IMR-90 (cell line): Measurements from ENCODE around the gene OXSM. TPM values are rescaled to one million over a fixed set of nuclear protein-coding genes. Genes with fewer than 3 reads are reported as not detected.

Source experiments
- ATAC-seq: fragments of 200-7000 bp; cut with Tn5 transposase; 2 replicates; pipeline ENCODE4 v1.9.1; 2020; ENCODE audit warnings: low read depth, mild to moderate bottlenecking, moderate library complexity
- BruUV-seq: library from RNA; stranded (reverse); fragments of 400-500 nt; replicated peaks from 2 replicates; lab custom pipeline; 2021; lab: Mats Ljungman, UMichigan
- CTCF ChIA-PET: fragments of 300-600 bp; formaldehyde crosslinking; extraction: SDS; loops from one replicate; lab custom pipeline; 2021; ENCODE audit warnings: antibody characterized with exemption; lab: Yijun Ruan, JAX
- POLR2A ChIA-PET: fragments of 300-600 bp; sonication (Branson Sonifier 250); formaldehyde crosslinking; loops from one replicate; lab custom pipeline; 2022; ENCODE audit warnings: antibody characterized with exemption; ENCODE audit not compliant: unreplicated experiment; lab: Charles Lee
- DNase-seq: peaks from one replicate; pipeline ENCODE4 v3.0.0; 2013
- H2AFZ ChIP-seq: replicated peaks from 2 replicates; pipeline ENCODE3; 2013; ENCODE audit warnings: low read length, mild to moderate bottlenecking; ENCODE audit not compliant: poor library complexity
- H2AK5ac ChIP-seq: 2 replicates; pipeline ENCODE4 v1.6.1; 2013; ENCODE audit warnings: low read depth, low read length, inconsistent platforms
- H2AK9ac ChIP-seq: replicated peaks from 2 replicates; pipeline ENCODE3; 2013; ENCODE audit warnings: mild to moderate bottlenecking, low read depth, low read length, moderate library complexity; ENCODE audit not compliant: poor library complexity
- H2BK120ac ChIP-seq: 2 replicates; pipeline ENCODE4 v1.6.1; 2013; ENCODE audit warnings: low read depth, low read length, inconsistent platforms
- H2BK15ac ChIP-seq: 3 replicates; pipeline ENCODE4 v1.6.1; 2013; ENCODE audit warnings: low read depth, low read length, inconsistent platforms
- H2BK20ac ChIP-seq: 2 replicates; pipeline ENCODE4 v1.6.1; 2013; ENCODE audit warnings: low read depth, mild to moderate bottlenecking, inconsistent platforms, low read length, moderate library complexity
- H2BK5ac ChIP-seq: 2 replicates; pipeline ENCODE4 v1.6.1; 2013; ENCODE audit warnings: mild to moderate bottlenecking, low read depth, low read length, inconsistent platforms; ENCODE audit not compliant: poor library complexity, severe bottlenecking
- H3K14ac ChIP-seq: replicated peaks from 2 replicates; pipeline ENCODE4 v1.6.1; 2013; ENCODE audit warnings: low read depth, low read length, inconsistent platforms
- H3K18ac ChIP-seq: 2 replicates; pipeline ENCODE4 v1.6.1; 2013; ENCODE audit warnings: low read depth, low read length, control low read depth
- H3K23ac ChIP-seq: 2 replicates; pipeline ENCODE4 v1.6.1; 2013; ENCODE audit warnings: low read depth, low read length, inconsistent platforms
- H3K27ac ChIP-seq: 2 replicates; pipeline ENCODE4 v1.5.1; 2013; ENCODE audit warnings: mild to moderate bottlenecking, control low read depth, low read length; ENCODE audit not compliant: insufficient read depth
- H3K27me3 ChIP-seq: 2 replicates; pipeline ENCODE4 v1.6.1; 2013; ENCODE audit warnings: low read length; ENCODE audit not compliant: control insufficient read depth, insufficient read depth
- H3K36me3 ChIP-seq: 2 replicates; pipeline ENCODE4 v1.6.1; 2013; ENCODE audit warnings: low read length, mixed read lengths; ENCODE audit not compliant: control insufficient read depth, insufficient read depth
- H3K4ac ChIP-seq: 2 replicates; pipeline ENCODE4 v1.6.1; 2013; ENCODE audit warnings: low read depth, low read length, inconsistent platforms
- H3K4me1 ChIP-seq: 2 replicates; pipeline ENCODE4 v1.6.1; 2013; ENCODE audit warnings: low read length, mixed read lengths; ENCODE audit not compliant: control insufficient read depth, insufficient read depth
- H3K4me2 ChIP-seq: 2 replicates; pipeline ENCODE4 v1.6.1; 2013; ENCODE audit warnings: low read depth, mild to moderate bottlenecking, control low read depth, low read length, moderate library complexity
- H3K4me3 ChIP-seq: 2 replicates; pipeline ENCODE4 v1.5.1; 2013; ENCODE audit warnings: low read depth, mild to moderate bottlenecking, control low read depth, low read length, moderate library complexity; ENCODE audit not compliant: insufficient read depth
- H3K56ac ChIP-seq: 2 replicates; pipeline ENCODE4 v1.6.1; 2013; ENCODE audit warnings: low read length, inconsistent platforms; ENCODE audit not compliant: insufficient read depth; ENCODE audit errors: extremely low read depth
- H3K79me1 ChIP-seq, 2 experiments: 2 replicates each; pipeline ENCODE4 v1.6.1; 2013; ENCODE audit warnings: low read length in 2 of 2, inconsistent platforms in 1 of 2, low read depth in 1 of 2
- H3K9ac ChIP-seq: 2 replicates; pipeline ENCODE4 v1.6.1; 2013; ENCODE audit warnings: low read depth, low read length, control low read depth
- H3K9me1 ChIP-seq: 2 replicates; pipeline ENCODE4 v1.6.1; 2013; ENCODE audit warnings: low read length, inconsistent platforms; ENCODE audit not compliant: insufficient read depth
- H3K9me3 ChIP-seq: 2 replicates; pipeline ENCODE4 v1.6.1; 2013; ENCODE audit warnings: low read length; ENCODE audit not compliant: control insufficient read depth, insufficient read depth
- H4K20me1 ChIP-seq: 2 replicates; pipeline ENCODE4 v1.6.1; 2013; ENCODE audit warnings: low read length, inconsistent platforms; ENCODE audit not compliant: insufficient read depth
- H4K5ac ChIP-seq: 2 replicates; pipeline ENCODE4 v1.6.1; 2013; ENCODE audit warnings: mild to moderate bottlenecking, low read depth, low read length, control low read depth
- H4K8ac ChIP-seq, 2 experiments: 2 replicates each; pipeline ENCODE4 v1.6.1; 2013; ENCODE audit warnings: low read depth in 2 of 2, low read length in 2 of 2, control low read depth in 1 of 2, inconsistent platforms in 1 of 2
- H4K91ac ChIP-seq: 2 replicates; pipeline ENCODE4 v1.6.1; 2013; ENCODE audit warnings: low read depth, low read length, inconsistent platforms; ENCODE audit not compliant: insufficient read depth
- BHLHE40 ChIP-seq: fragments of 150-350 bp; IDR thresholded peaks from 2 replicates; pipeline ENCODE4 v1.6.1; 2016; ENCODE audit warnings: mild to moderate bottlenecking, low read depth, low read length
- CEBPB ChIP-seq: IDR thresholded peaks from 2 replicates; pipeline ENCODE4 v1.6.1; 2012; ENCODE audit warnings: low read depth, low read length, improper control_type of control experiment
- CHD1 ChIP-seq: IDR thresholded peaks from 2 replicates; pipeline ENCODE4 v1.6.1; 2012; ENCODE audit warnings: low read depth, low read length, improper control_type of control experiment
- RAD21 ChIP-seq: IDR thresholded peaks from 2 replicates; pipeline ENCODE4 v1.6.1; 2012; ENCODE audit warnings: low read length, improper control_type of control experiment
- RFX5 ChIP-seq: IDR thresholded peaks from 2 replicates; pipeline ENCODE4 v1.8.0; 2012; ENCODE audit warnings: low read depth, mild to moderate bottlenecking, low read length, moderate library complexity
- SMC3 ChIP-seq: fragments of 150-350 bp; IDR thresholded peaks from 2 replicates; pipeline ENCODE4 v1.6.1; 2016; ENCODE audit warnings: low read depth, mild to moderate bottlenecking, antibody characterized with exemption, low read length, moderate library complexity
- WGBS, 2 experiments: methylation state at CpG; one replicate each; pipeline versions ENCODE4 v1.1.5 to v1.1.7; 2013; ENCODE audit warnings: missing lambda C conversion rate in 2 of 2; ENCODE audit not compliant: insufficient read length in 1 of 2; ENCODE audit errors: extremely low coverage in 2 of 2; 5-methylcytosine and 5-hydroxymethylcytosine counted together
- dilution Hi-C: fragments of 300-500 bp; cut with HindIII; formaldehyde crosslinking; loops from one replicate; pipeline ENCODE4 v1.14.3; 2018; ENCODE audit warnings: low sequenced_read_pairs; ENCODE audit not compliant: unreplicated experiment
- in situ Hi-C: fragments of 300-500 bp; cut with MboI; formaldehyde crosslinking; loops from 3 replicates; pipeline ENCODE4 v1.14.3; 2019; ENCODE audit warnings: low sequenced_read_pairs, inconsistent platforms, mixed read lengths
- intact Hi-C: fragments of 100-400 bp; cut with micrococcal nuclease; formaldehyde crosslinking; loops from 2 replicates; pipeline ENCODE4 v1.10.0; 2022
- polyA plus RNA-seq, 3 experiments: library from polyadenylated mRNA; depleted of rRNA; stranded (reverse); fragments of >200 nt; gene quantifications; 2 replicates each; pipeline ENCODE4 v1.2.3, GENCODE V29; 2012; ENCODE audit warnings: low replicate concordance in 1 of 3
- total RNA-seq: library from RNA; depleted of rRNA; stranded (reverse); fragments of >200 nt; gene quantifications from 2 replicates; pipeline ENCODE4 v1.2.3, GENCODE V29; 2012
- TF ChIP-seq, protein P1 (sequence below): fragments of 150-350 bp; IDR thresholded peaks from 2 replicates; pipeline ENCODE4 v1.6.1; 2017; ENCODE audit warnings: mild to moderate bottlenecking, antibody characterized with exemption, low read length, low read depth

OXSM gene
- total and polyA plus RNA-seq, 2 of the 4 experiments (the other 2 are of a cell fraction), result 11.4 to 15.4 TPM

DNA sequence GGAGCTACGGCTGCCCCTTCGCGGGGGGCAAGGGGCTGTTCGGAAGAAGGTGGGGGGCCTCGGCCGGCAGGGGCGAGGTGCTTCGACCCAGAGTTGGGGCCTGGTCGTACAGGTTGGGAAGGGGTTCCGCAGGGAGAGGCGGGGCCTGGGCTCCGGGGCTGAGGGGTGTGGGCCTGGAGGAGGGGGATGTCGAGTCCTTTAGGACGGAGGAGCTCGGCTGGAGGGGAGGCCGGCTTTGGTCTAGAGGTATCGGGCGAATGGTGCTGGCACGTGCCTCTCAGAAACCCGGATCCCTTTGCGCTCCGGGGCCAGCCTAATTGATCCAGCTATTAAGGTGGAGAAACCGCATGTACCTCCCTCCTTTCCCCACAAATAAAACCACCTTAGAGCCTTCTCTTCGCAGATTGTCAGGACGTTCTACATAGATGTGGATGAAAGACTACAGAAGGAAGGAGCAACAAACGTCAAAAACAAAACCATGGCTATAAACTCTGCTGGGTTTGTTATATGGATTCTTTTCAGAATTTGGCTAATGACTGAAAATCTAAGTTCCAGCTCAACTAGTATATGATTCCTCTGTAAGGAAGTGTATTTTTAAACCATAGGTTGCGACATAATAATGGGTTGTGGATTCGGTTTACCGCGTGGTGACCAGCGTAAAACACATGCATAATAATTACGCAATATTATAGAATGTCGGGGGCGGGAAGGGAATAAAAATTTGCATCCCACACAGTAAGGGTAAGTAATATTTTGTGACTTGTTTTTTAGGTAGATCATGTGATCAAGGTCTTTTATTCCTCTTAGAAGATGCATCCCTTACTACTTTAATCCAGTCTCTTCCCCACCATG, 6.0 kb upstream of the OXSM start:
- H3K4ac ChIP-seq, result peak overlapping the region; percentile 48
- H3K14ac ChIP-seq, result peak overlapping the region; percentile 6; the same call in 1 of the 2 replicates
- no peaks in the 10 kb centered on the region; the same call in 1 of the 2 replicates for H3K9me1 ChIP-seq
- 4% methylated on average over 10 of the region's 34 CpGs; no CpG with 5 or more reads in 1 of the 2 experiments for WGBS, 2 experiments
- H4K20me1 ChIP-seq, result no peaks in the 10 kb centered on the region
- H3K27me3 ChIP-seq, result no peaks in the 10 kb centered on the region
- dilution Hi-C loops, result no loop called here
- H3K23ac ChIP-seq, result peak overlapping the region; percentile 2; the same call in 1 of the 2 replicates
- intact Hi-C loops, result loop anchor here (1.0 to 2.0 kb wide), 4 partner anchors 36 to 135 kb away; partner anchors contain the start of gene TOP2B
- H3K27ac ChIP-seq, result peak overlapping the region; percentile 72
- H3K4me1 ChIP-seq, result peaks cover 2% of the 10 kb centered on the region; the same call in 1 of the 2 replicates
- no peaks in the 10 kb centered on the region for H3K9me3 ChIP-seq
- BruUV-seq, result no TSS peak
- peak overlapping the region; percentile 89 for H3K4me3 ChIP-seq
- peak overlapping the region; percentile 28; the same call in 1 of the 3 replicates for H2BK15ac ChIP-seq
- no peak overlapping the region; the same call in 1 of the 2 replicates for H4K5ac ChIP-seq
- H2AK5ac ChIP-seq, result no peak overlapping the region
- H3K4me2 ChIP-seq, result peak overlapping the region; percentile 84
- no peaks in the 10 kb centered on the region for H3K36me3 ChIP-seq
- ChIA-PET POLR2A (interaction anchor here (0.7 kb wide), 2 partner anchors 9 to 20 kb away, joined by 3 to 5 read pairs; no protein-coding TSS in a partner anchor), CTCF (interaction anchor here (1.0 to 1.8 kb wide), 2 partner anchors 48 to 73 kb away, joined by 4 read pairs; no protein-coding TSS in a partner anchor)
- in situ Hi-C loops, result no loop called here
- no peak overlapping the region for H3K56ac ChIP-seq
- DNase-seq (peak; percentile 18), ATAC-seq (peak; percentile 60)
- peak overlapping the region; percentile 59 for H3K9ac ChIP-seq
- peak overlapping the region in 1 of 2 experiments; percentile 73; a peak in 3 of 4 replicates for H4K8ac ChIP-seq
- H2BK120ac ChIP-seq, result no peak overlapping the region; the same call in 1 of the 2 replicates
- TF ChIP-seq RAD21 (no peak), BHLHE40 (peak; percentile 86), SMC3 (no peak), CEBPB (peak; percentile 98), CHD1 (no peak), RFX5 (no peak)
- TF ChIP-seq, protein P1, sequence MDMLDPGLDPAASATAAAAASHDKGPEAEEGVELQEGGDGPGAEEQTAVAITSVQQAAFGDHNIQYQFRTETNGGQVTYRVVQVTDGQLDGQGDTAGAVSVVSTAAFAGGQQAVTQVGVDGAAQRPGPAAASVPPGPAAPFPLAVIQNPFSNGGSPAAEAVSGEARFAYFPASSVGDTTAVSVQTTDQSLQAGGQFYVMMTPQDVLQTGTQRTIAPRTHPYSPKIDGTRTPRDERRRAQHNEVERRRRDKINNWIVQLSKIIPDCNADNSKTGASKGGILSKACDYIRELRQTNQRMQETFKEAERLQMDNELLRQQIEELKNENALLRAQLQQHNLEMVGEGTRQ, result peak; percentile 33; the same call in 1 of the 2 replicates
- H2BK5ac ChIP-seq, result peak overlapping the region; percentile 33
- H2AFZ ChIP-seq, result peak overlapping the region; percentile 98
- no peak overlapping the region for H4K91ac ChIP-seq
- peak overlapping the region; percentile 33; the same call in 1 of the 2 replicates for H3K18ac ChIP-seq
- peak overlapping the region; percentile 83 for H2AK9ac ChIP-seq
- no peak overlapping the region for H2BK20ac ChIP-seq
- H3K79me1 ChIP-seq, result peaks cover 22 to 26% of the 10 kb centered on the region in 2 experiments
